Activated CD4-positive, alpha-beta T cell treated with anti-CD3 and anti-CD28 coated beads for 1 hour (primary cell): ENCODE data around the gene KCTD15.

Source experiments
- DNase-seq: peaks from one replicate; pipeline ENCODE4 v3.0.0-alpha.2; 2020

The KCTD15 gene

GRCh38 chr19:33796164-33796875 lies at the start of gene KCTD15:
Gene KCTD15, plus strand, starts transcription at chr19:33796870. Its CDS starts 3,585 bp downstream, at chr19:33800455.
- DNase-seq: no peak

GRCh38 chr19:33747273-33747672 lies 49.4 kb upstream of the KCTD15 start:
- DNase-seq: no peak

GRCh38 chr19:33748231-33748630 lies 48.4 kb upstream of the KCTD15 start:
- DNase-seq: no peak

GRCh38 chr19:33749016-33749415 lies 47.7 kb upstream of the KCTD15 start:
- no peak for DNase-seq

GRCh38 chr19:33749619-33750175 lies 47.0 kb upstream of the KCTD15 start:
- DNase-seq: no peak

- DNase-seq: no peak
These were observed 45.9 kb upstream of the KCTD15 start for GRCh38 chr19:33750587-33751435.

GRCh38 chr19:33751436-33751770 lies 45.3 kb upstream of the KCTD15 start:
- no peak for DNase-seq

GRCh38 chr19:33752018-33752800 lies 44.5 kb upstream of the KCTD15 start:
- no peak for DNase-seq

- DNase-seq: no peak
These were observed 43.7 kb upstream of the KCTD15 start for GRCh38 chr19:33752945-33753344.

- no peak for DNase-seq
These were observed 42.3 kb upstream of the KCTD15 start for GRCh38 chr19:33754361-33754760.

GRCh38 chr19:33755099-33756035 lies 41.3 kb upstream of the KCTD15 start:
- DNase-seq: no peak

GRCh38 chr19:33756177-33756576 lies 40.5 kb upstream of the KCTD15 start:
- no peak for DNase-seq

- DNase-seq: no peak
These were observed 38.1 kb upstream of the KCTD15 start for GRCh38 chr19:33758541-33759013.

- no peak for DNase-seq
These were observed 37.3 kb upstream of the KCTD15 start for GRCh38 chr19:33759356-33759755.

- no peak for DNase-seq
These were observed 32.9 kb upstream of the KCTD15 start for GRCh38 chr19:33763633-33764371.

- no peak for DNase-seq
These were observed 30.0 kb upstream of the KCTD15 start for GRCh38 chr19:33766623-33767022.

GRCh38 chr19:33767898-33768413 lies 28.7 kb upstream of the KCTD15 start:
- DNase-seq: no peak

GRCh38 chr19:33769208-33769607 lies 27.5 kb upstream of the KCTD15 start:
- no peak for DNase-seq

- no peak for DNase-seq
These were observed 26.6 kb upstream of the KCTD15 start for GRCh38 chr19:33770107-33770506.

- peak; percentile 35 for DNase-seq
These were observed 25.1 kb upstream of the KCTD15 start for GRCh38 chr19:33771384-33772101.
